Fibroblast of skin of right biceps (primary cell): Measurements from ENCODE around the gene NPAS4.
"Not testable (repeated sequence)": the region's sequence is repeated elsewhere in the genome, so short reads cannot be mapped to it uniquely, and the experiment has no call there.

ENCODE experiments used
- DNase-seq: peaks from one replicate; pipeline ENCODE4 v3.0.0-alpha.2; 2013

Gene NPAS4

DNA sequence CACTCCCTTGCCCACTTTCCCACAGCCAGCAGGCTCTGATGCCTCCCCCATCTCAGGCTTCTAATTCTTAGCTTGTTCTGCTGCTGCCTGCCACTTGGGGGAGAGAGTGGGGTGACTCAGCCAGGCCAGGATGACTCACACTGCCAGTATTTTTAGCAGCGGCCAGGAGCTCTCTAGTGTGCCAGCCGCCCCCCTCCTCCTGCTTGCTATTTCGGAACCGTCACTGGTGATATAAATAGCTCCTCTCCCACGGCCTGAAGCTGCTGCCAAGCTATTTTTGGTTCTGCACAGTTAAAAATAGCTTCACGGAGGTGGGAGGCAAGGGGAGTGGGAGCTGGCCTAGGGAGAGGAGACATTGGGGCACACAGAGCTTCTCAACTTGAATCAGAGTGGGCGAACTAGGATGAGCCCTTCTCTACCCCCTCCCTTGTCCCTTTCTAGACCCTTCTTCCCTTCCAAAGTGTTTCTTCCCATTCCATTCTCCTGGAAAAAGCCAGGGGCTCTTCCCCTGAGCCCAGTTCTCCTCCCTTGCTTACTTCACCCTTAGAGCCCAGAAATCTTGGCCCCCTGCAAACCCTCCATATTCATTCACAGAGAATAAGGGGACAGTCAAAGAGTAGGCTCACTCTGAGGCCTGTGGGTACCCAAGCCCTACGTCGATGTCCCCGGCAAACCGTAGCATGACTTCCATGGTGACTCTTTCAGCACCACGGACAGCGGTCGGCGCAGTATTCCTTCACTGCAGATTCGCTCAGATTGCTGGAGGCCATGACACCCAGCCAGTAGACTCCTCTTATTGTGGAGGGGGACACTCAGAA is 2.5 kb upstream of the NPAS4 start:
- DNase-seq: peak; percentile 99

- no peak for DNase-seq
Observed at GRCh38 chr11:66418986-66419308, 1.9 kb upstream of the NPAS4 start.

GRCh38 chr11:66419825-66420224 is 1.0 kb upstream of the NPAS4 start:
- DNase-seq: no peak

DNA sequence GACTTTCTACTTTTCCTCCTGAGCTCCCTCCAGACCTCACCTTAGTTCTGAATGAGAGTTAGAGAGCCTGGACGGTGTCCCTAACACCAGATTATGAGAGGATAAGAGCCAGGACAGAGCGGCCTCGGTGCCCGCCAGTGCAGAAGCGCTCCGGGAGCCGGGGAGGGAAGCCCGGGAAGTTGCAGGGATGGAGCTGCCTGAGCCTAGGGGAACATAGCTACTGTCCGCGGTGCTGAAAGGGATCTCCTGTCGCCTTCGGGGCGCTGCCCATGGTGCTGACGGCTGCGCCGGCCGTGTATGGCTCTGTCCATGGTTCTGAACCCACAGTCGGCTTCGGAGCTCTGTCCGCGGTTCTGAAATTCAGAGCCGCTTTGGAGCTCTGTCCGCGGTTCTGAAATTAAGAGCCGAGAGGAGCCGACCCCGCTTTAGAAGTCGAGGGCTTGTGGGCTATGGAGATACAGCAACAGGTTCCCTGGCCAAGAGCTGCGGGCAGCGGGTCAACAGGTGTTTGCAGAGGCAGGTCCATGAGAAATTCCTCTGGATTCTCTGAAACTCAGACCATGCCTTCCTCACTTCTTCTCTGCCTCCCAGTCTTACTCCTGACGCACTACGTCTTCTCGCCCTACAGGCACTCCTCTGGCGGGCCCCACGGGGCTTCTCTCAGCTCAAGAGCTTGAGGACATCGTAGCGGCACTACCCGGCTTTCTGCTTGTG is 814 bp downstream of the NPAS4 start:
- peak; percentile 89 for DNase-seq

GRCh38 chr11:66426314-66426713 is 5.5 kb downstream of the NPAS4 start:
- DNase-seq: no peak

DNA sequence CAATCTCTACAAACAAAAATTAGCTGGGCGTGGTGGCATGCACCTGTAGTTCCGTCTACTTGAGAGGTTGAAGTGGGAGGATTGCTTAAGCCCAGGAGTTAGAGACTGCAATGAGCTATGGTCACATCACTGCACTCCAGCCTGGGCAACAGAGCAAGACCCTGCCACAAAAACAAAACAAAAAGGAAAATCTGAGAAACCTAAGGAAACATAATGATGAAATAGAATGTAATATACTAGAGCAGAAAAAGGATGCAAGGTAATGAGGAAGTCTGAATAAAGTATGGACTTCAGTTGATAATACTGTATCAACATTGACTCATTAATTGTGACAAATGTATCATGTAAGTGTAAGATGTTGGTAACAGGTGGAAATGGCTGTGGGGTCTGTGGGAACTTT is 8.1 kb downstream of the NPAS4 start:
- no peak for DNase-seq

GRCh38 chr11:66429983-66430602 is 9.3 kb downstream of the NPAS4 start:
- peak; percentile 65 for DNase-seq

GRCh38 chr11:66431287-66431686 is 10.5 kb downstream of the NPAS4 start:
- not testable (repeated sequence) for DNase-seq

GRCh38 chr11:66431871-66432329 is 11.1 kb downstream of the NPAS4 start:
- DNase-seq: not testable (repeated sequence)

GRCh38 chr11:66432597-66432996 is 11.8 kb downstream of the NPAS4 start:
- no peak for DNase-seq

- DNase-seq: no peak
Observed at GRCh38 chr11:66437979-66438503, 17.2 kb downstream of the NPAS4 start.

DNA sequence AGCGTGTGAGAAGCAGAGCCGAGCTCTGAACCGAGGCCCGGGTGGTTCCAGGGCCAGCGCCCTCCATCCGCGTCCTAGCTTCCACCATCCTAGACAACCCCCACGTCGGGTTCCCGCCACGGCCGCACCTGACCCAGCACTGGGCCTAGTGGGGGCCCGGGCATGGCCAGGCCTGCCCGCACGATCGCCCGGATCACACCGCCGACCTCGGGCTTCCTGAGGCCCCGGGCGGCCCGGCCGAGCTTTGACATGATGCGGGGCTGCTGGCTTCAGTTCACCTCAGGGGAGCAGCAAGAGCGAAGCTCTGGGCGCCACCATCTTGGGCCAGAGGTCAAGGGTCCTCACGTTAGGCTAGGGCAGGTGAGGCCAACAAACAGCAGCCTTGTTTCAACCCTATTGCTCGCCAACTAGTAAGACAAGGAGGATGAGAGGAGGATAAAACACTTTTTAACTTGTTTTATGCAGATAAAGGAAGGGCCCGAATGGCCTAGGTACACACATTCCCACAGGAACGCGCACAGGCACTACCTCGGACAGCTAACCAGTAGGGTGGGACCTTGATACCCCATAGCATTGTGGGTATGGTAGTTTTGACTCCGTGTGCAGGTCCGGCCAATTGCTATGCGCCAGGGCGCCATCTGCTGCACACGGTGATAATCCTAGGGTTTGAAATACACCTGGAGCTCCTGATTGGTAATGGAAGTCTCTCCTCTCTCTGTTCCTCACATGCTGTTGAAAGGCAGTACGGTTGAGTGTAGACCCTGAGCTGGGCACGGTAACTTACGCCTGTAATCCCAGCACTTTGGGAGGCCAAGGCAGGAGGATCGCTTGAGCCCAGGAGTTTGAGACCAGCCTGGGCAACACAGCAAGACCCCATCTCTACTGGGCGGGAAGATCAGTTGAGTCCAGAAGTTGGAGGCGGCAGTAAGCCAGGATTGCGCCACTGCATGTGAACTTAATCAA is 17.9 kb downstream of the NPAS4 start, which contains the start of gene MRPL11:
Gene MRPL11, minus strand, starts transcription at position 345 of the 963 bp plus-strand sequence. Its CDS starts 94 bp downstream, at position 251.
- peak; percentile 92 for DNase-seq

GRCh38 chr11:66440101-66440939 is 19.5 kb downstream of the NPAS4 start:
- DNase-seq: not testable (repeated sequence)

DNA sequence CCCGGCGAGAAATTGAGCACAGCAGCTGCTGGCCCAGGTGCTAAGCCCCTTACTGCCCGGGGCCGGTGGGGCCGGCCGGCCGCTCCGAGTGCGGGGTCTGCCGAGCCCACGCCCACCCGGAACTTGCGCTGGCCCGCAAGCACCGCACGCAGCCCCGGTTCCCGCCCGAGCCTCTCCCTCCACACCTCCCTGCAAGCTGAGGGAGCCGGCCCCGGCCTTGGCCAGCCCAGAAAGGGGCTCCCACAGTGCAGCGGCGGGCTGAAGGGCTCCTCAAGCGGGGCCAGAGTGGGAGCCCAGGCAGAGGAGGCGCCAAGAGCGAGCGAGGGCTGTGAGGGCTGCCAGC is 20.1 kb downstream of the NPAS4 start:
- not testable (repeated sequence) for DNase-seq

DNA sequence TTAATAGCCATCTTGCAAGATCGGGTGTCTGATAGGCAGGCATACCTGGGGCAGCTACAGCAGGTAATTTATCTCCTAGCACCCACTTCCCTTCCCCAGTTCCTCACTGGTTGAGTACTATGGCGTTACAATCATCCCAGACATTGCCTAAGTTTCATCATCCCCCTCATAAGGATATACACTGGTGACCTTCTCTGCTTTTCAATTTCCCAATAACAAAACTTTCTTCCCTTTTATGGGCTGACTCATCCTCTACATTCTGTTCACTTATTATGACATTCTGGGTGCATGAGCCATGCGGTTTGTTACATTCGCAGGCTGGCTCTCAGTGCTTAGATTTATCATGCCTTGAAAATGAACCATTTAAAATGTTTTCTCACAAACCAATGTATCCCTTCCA is 22.8 kb downstream of the NPAS4 start:
- DNase-seq: peak; percentile 80

- no peak for DNase-seq
Observed at GRCh38 chr11:66447012-66447411, 26.2 kb downstream of the NPAS4 start.

DNA sequence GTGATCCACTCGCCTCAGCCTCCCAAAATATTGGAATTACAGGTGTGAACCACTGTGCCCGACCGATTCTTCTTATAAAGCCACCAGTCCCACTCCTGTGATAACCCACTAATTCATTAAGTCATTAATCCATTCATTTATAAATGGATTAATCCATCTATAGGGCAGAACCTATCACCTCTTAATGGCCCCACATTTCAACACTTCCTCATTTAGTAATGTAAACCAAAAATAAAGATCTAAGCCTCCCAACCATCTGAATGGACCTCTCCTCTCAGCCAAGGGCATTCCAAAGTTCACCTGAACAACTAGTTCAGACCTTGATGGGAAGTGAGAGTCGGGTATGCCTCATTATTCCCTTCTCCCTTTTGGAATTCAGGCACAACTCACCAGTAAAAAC is 27.7 kb downstream of the NPAS4 start:
- no peak for DNase-seq

- DNase-seq: no peak
Observed at GRCh38 chr11:66450560-66450959, 29.7 kb downstream of the NPAS4 start.

DNA sequence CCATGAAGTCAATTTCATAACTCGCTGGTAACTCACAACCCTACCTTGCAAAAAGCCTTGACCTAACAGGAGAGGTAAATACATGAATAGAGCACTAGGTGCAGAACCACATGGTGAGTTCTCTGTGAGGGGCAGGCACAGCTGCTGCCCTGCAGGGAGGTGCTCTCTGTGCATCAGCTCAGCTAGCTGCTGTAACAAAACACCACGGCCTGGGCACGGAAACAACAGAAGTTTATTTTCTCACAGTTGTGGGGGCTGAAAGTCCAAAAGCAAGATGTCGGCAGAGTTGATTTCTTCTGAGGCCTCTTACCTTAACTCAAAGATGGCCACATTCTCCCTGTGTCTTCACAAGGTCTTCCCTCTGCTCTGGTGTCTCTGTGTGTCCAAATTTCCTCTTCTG is 30.8 kb downstream of the NPAS4 start:
- no peak for DNase-seq

GRCh38 chr11:66454247-66454646 is 33.4 kb downstream of the NPAS4 start:
- DNase-seq: no peak

- DNase-seq: no peak
Observed at GRCh38 chr11:66454828-66455227, 34.0 kb downstream of the NPAS4 start.
